Left ventricle myocardium inferior (tissue), 1 donor: ENCODE measurements around the gene MROH7. TPM values are rescaled to one million over a fixed set of nuclear protein-coding genes. Genes with fewer than 3 reads are reported as not detected.
A peak's percentile ranks its signal among the peaks of the same experiment; 100 is the strongest.

ENCODE experiments used
- DNase-seq: peaks from one replicate; pipeline ENCODE4 v3.0.0-alpha.2; 2020
- H3K27ac ChIP-seq: fragments of 200-600 bp; replicated peaks from 2 replicates; pipeline ENCODE4 v1.8.0; 2021
- H3K27me3 ChIP-seq: fragments of 200-600 bp; 2 replicates; pipeline ENCODE4 v1.8.0; 2021; ENCODE audit warnings: low read depth
- H3K36me3 ChIP-seq: fragments of 200-600 bp; 2 replicates; pipeline ENCODE4 v1.8.0; 2021
- H3K4me1 ChIP-seq: fragments of 200-600 bp; 2 replicates; pipeline ENCODE4 v1.8.0; 2021
- H3K4me3 ChIP-seq: fragments of 200-600 bp; 2 replicates; pipeline ENCODE4 v1.8.0; 2021; ENCODE audit warnings: mild to moderate bottlenecking, moderate library complexity
- H3K9me3 ChIP-seq: fragments of 200-600 bp; replicated peaks from 2 replicates; pipeline ENCODE4 v1.8.0; 2021
- intact Hi-C: fragments of 100-400 bp; cut with micrococcal nuclease; formaldehyde crosslinking; loops from one replicate; pipeline ENCODE4 v1.11.0; 2022
- total RNA-seq: library from RNA; stranded (reverse); fragmentation: NEBNext Ultra II Directional; extraction: Animal tissue kit (Norgen Biotek cat#: 25700); gene quantifications from one replicate; pipeline ENCODE4 v1.2.1, GENCODE V29; 2021
- TF ChIP-seq, protein P1 (sequence below): fragments of 200-600 bp; IDR thresholded peaks from 2 replicates; pipeline ENCODE4 v1.8.0; 2021; ENCODE audit warnings: antibody characterized with exemption, mild to moderate bottlenecking, borderline replicate concordance
- donor health status: DM: no; HTN: yes; CAD: no; lungs with severe emphysema.

Gene MROH7
- total RNA-seq, 1 donor from 2014 or later, result 6.8 TPM

DNA sequence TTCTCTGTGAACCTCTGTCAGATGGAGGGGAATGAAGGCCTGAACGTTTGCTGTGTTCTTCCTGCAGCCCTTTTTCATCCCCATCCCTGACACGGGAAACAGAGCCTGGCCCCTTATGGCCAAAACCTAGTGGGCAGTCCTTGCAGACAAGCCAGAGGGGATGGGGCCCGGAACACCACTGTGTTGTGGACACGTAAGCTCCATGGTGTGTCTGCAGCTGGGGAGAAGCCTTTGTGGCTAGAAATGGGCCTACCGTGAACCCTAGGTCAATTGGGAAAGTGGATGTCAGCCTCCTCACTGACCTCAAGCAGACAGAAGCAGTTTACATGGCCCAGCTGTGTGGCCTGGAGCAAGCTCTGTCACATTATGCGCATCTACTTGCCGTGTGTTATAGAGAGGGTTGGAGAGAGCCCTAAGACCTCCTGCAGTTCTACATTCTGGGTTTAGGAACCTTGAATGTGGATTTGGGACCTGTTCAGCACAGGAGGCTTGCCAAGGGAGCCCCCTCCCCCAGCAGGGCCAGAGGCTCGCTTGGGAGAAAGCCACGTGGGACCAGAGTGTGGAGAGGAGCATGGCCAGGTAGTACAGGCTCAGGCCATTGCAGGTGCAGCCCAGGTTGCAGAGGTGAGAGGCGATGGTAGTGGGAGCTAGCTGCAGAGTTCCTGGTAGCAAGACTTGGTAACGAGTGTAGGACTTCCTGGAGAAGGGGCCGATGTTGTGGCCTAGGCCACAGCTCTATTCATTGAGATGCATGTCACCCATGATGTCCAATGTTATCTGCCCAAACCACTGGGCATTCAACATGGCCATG, 102.0 kb downstream of the MROH7 start:
- TF ChIP-seq, protein P1, sequence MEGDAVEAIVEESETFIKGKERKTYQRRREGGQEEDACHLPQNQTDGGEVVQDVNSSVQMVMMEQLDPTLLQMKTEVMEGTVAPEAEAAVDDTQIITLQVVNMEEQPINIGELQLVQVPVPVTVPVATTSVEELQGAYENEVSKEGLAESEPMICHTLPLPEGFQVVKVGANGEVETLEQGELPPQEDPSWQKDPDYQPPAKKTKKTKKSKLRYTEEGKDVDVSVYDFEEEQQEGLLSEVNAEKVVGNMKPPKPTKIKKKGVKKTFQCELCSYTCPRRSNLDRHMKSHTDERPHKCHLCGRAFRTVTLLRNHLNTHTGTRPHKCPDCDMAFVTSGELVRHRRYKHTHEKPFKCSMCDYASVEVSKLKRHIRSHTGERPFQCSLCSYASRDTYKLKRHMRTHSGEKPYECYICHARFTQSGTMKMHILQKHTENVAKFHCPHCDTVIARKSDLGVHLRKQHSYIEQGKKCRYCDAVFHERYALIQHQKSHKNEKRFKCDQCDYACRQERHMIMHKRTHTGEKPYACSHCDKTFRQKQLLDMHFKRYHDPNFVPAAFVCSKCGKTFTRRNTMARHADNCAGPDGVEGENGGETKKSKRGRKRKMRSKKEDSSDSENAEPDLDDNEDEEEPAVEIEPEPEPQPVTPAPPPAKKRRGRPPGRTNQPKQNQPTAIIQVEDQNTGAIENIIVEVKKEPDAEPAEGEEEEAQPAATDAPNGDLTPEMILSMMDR, result no peak
- H3K4me1 ChIP-seq, result no peaks in the 10 kb centered on the region
- peak overlapping the region; percentile 19 for H3K27ac ChIP-seq
- no peak overlapping the region for H3K4me3 ChIP-seq
- no peaks in the 10 kb centered on the region for H3K9me3 ChIP-seq
- peaks cover 51% of the 10 kb centered on the region for H3K36me3 ChIP-seq
- intact Hi-C loops, result no loop called here
- no peak for DNase-seq
- H3K27me3 ChIP-seq, result no peaks in the 10 kb centered on the region

DNA sequence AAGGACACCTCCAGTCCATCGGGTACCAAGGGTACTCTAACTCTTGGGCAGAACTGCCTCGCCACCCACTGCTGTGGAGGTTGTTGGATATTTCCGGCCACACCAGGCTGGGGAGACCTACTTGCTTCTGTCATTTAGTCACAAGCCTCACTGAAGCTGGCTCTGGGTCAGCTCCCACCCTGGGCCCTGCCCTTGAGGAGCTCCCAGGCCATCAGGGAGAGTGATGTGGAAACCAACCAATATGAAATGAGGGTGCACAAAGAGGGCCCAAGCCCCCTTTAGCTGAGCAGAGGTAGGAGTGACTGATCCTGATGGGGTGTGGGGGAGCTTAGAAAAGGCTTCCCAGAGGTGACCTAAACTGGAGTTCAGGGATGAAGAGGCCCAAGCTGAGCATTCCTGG, 103.1 kb downstream of the MROH7 start:
- no peak overlapping the region for H3K27ac ChIP-seq
- no peaks in the 10 kb centered on the region for H3K9me3 ChIP-seq
- intact Hi-C loops, result no loop called here
- no peaks in the 10 kb centered on the region for H3K4me1 ChIP-seq
- DNase-seq, result no peak
- H3K4me3 ChIP-seq, result no peak overlapping the region
- TF ChIP-seq, protein P1, result no peak
- H3K36me3 ChIP-seq, result peaks cover 40% of the 10 kb centered on the region
- H3K27me3 ChIP-seq, result no peaks in the 10 kb centered on the region

DNA sequence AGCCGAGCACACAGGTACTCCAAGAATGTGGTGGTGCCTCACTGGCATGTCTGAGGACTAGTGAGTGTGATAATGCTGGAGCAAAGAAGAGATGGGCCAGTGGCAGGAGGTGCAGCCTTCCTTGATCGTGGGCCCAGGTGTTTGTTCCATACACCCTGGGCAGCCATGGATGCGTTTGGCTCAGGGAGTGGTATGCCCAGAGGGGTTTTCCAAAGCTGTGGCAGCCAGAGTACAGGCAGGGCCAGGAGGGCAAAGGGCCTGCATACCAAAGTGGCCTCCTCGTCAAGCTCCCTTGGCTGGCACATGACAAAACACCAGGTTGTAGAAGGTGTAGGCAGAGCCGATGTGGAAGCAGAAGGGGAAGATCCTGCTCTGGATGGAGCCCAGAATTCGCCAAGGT, 103.7 kb downstream of the MROH7 start:
- Histone ChIP-seq H3K27ac (no peak overlapping the region), H3K36me3 (peaks cover 35% of the 10 kb centered on the region), H3K9me3 (no peaks in the 10 kb centered on the region), H3K4me1 (no peaks in the 10 kb centered on the region), H3K4me3 (no peak overlapping the region), H3K27me3 (no peaks in the 10 kb centered on the region)
- DNase-seq, result no peak
- TF ChIP-seq, protein P1, result no peak
- intact Hi-C loops, result no loop called here

DNA sequence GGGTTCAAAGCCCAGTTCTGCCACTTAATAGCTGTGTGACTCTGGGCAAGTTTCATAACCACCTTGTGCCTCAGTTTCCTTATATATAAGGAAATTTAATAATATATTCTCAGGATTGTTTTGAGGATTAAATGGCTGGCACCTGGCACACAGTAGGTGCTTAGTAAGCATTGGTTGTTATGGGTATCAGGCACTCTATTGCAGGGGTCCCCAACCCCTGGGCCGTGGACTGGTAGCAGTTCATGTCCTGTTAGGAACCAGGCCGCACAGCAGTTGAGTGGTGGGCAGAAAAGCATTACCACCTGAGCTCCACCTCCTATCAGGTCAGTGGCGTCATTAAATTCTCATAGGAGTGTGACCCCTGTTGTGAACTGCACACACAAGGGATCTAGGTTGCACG, 104.3 kb downstream of the MROH7 start:
- peaks cover 29% of the 10 kb centered on the region for H3K36me3 ChIP-seq
- H3K4me1 ChIP-seq, result no peaks in the 10 kb centered on the region
- no peak overlapping the region for H3K27ac ChIP-seq
- no peak for DNase-seq
- TF ChIP-seq, protein P1, result no peak
- intact Hi-C loops, result no loop called here
- H3K4me3 ChIP-seq, result no peak overlapping the region
- no peaks in the 10 kb centered on the region for H3K9me3 ChIP-seq
- no peaks in the 10 kb centered on the region for H3K27me3 ChIP-seq

DNA sequence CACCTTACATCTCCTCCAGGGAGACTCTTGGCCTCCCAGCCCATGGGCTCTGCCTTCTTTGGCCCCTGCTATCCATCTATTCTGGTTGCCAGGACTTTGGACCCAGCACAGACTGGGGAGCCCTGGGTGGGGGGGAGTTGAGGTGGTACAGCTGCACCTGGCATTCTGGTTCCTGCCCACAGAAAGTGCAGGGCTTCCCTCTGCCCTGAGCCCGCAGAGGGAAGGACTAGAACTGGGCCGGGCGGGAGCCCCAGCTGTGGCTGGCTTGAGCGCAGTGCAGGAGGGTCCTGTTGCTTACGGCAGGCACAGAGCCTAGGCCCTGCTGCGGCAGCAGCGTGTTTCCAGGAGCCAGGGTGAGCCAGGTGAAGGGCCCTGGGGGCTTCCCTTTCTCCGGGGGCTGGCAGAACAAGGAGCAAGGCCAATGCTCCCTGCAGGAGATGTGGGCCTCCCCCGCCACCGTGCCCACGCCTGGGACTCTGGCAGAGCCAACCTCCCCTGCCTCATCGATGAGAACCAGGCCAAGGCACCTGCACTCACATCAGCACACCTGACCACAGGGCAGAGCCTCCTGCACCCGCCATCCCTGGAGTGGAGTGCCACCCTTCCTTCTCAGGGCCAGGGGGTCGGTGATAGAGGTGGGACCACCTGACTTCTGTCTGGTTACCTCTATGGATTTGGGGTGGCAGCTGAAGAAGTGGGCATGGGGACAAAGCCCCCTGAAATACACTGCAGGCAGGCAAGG, 106.7 kb downstream of the MROH7 start:
- H3K4me1 ChIP-seq, result no peaks in the 10 kb centered on the region
- TF ChIP-seq, protein P1, result no peak
- H3K27ac ChIP-seq, result no peak overlapping the region
- H3K27me3 ChIP-seq, result no peaks in the 10 kb centered on the region
- peaks cover 5% of the 10 kb centered on the region for H3K36me3 ChIP-seq
- DNase-seq, result no peak
- H3K9me3 ChIP-seq, result no peaks in the 10 kb centered on the region
- intact Hi-C loops, result no loop called here
- H3K4me3 ChIP-seq, result no peak overlapping the region
